ENCODE data around the gene GAS2L3. TPM values are rescaled to one million over a fixed set of nuclear protein-coding genes. Genes with fewer than 3 reads are reported as not detected.
A peak's percentile ranks its signal among the peaks of the same experiment; 100 is the strongest.

The GAS2L3 gene
- total RNA-seq, 2 donors from 2014 or later: 23.5 to 56.0 TPM

DNA sequence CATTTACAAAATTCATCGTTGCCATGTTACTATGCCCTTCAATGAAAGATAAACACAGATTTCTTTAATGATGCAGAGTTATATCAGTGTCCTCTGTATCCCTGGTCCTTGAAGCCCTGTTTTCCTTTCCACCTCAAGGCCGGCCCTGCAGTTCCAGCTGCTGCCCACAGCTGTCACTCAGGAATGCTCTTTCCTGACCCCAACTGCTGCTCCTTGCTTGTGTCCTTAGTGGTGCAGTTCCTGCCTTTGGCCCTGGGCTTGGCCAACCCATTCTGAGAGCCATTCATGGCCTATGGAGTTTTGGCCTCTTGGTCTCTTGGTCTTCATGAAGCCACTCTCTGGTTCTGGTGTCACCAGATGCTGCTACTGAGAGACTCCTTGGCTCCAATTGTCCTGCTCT, 93.1 kb downstream of the GAS2L3 start:
- intact Hi-C loops (cut with DNase I): loop anchor here (10.0 kb wide), 1 partner anchor 282 kb away; no protein-coding TSS in a partner anchor
- no peak overlapping the region for H3K4me3 ChIP-seq
- H3K9ac ChIP-seq (ENCODE audit: low read depth in 2 of 2, low read length in 2 of 2): no peak overlapping the region
- H3K27ac ChIP-seq: no peak overlapping the region
- H3K4me1 ChIP-seq: no peaks in the 10 kb centered on the region
- no peaks in the 10 kb centered on the region for H3K27me3 ChIP-seq
- TF ChIP-seq, protein P1, sequence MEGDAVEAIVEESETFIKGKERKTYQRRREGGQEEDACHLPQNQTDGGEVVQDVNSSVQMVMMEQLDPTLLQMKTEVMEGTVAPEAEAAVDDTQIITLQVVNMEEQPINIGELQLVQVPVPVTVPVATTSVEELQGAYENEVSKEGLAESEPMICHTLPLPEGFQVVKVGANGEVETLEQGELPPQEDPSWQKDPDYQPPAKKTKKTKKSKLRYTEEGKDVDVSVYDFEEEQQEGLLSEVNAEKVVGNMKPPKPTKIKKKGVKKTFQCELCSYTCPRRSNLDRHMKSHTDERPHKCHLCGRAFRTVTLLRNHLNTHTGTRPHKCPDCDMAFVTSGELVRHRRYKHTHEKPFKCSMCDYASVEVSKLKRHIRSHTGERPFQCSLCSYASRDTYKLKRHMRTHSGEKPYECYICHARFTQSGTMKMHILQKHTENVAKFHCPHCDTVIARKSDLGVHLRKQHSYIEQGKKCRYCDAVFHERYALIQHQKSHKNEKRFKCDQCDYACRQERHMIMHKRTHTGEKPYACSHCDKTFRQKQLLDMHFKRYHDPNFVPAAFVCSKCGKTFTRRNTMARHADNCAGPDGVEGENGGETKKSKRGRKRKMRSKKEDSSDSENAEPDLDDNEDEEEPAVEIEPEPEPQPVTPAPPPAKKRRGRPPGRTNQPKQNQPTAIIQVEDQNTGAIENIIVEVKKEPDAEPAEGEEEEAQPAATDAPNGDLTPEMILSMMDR (IDR thresholded peaks at IDR 0.05): no peak
- no peaks in the 10 kb centered on the region for H3K36me3 ChIP-seq
- no peaks in the 10 kb centered on the region for H3K9me3 ChIP-seq
- DNase-seq: no peak

- peak; percentile 82 for DNase-seq
- H3K4me1 ChIP-seq: no peaks in the 10 kb centered on the region
- intact Hi-C loops (cut with DNase I): loop anchor here (10.0 kb wide), 1 partner anchor 284 kb away; no protein-coding TSS in a partner anchor
- no peak overlapping the region for H3K27ac ChIP-seq
- no peaks in the 10 kb centered on the region for H3K27me3 ChIP-seq
- TF ChIP-seq, protein P1 (IDR thresholded peaks at IDR 0.05): peak; percentile 69
- H3K9me3 ChIP-seq: no peaks in the 10 kb centered on the region
- H3K36me3 ChIP-seq: no peaks in the 10 kb centered on the region
- no peak overlapping the region for H3K9ac ChIP-seq (ENCODE audit: low read depth in 2 of 2, low read length in 2 of 2)
- no peak overlapping the region for H3K4me3 ChIP-seq
These were observed 95.6 kb downstream of the GAS2L3 start for GRCh38 chr12:100668945-100669536.

DNA sequence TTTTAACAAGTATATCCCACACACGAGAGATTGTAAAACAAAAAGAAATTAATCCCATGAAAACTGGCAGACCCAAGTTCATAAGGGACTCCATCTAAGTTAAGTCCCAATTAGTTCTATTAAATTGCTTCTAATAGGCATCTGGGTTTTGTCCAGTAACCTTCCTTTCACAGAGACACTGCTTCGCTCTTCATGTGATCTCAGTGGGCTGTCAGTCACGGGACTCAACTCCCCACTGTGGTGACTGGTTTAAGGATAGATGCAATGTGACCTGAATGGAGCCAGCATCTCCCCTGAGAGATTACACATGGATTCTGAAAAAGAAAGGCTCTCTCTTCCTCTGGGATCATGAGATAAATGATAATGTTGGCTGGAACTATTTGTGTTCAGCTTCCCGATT, 96.4 kb downstream of the GAS2L3 start:
- intact Hi-C loops (cut with DNase I): loop anchor here (5.0 to 10.0 kb wide), 2 partner anchors 67 to 285 kb away; no protein-coding TSS in a partner anchor
- Histone ChIP-seq H3K36me3 (no peaks in the 10 kb centered on the region), H3K9ac (ENCODE audit: low read depth in 2 of 2, low read length in 2 of 2) (no peak overlapping the region), H3K27ac (no peak overlapping the region), H3K27me3 (no peaks in the 10 kb centered on the region), H3K9me3 (no peaks in the 10 kb centered on the region), H3K4me1 (no peaks in the 10 kb centered on the region), H3K4me3 (no peak overlapping the region)
- TF ChIP-seq, protein P1 (IDR thresholded peaks at IDR 0.05): no peak
- no peak for DNase-seq

- H3K27ac ChIP-seq: no peak overlapping the region
- H3K36me3 ChIP-seq: no peaks in the 10 kb centered on the region
- no peaks in the 10 kb centered on the region for H3K27me3 ChIP-seq
- DNase-seq: no peak
- H3K4me1 ChIP-seq: no peaks in the 10 kb centered on the region
- intact Hi-C loops (cut with DNase I): loop anchor here (5.0 kb wide), 1 partner anchor 66 kb away; no protein-coding TSS in a partner anchor
- no peaks in the 10 kb centered on the region for H3K9me3 ChIP-seq
- H3K9ac ChIP-seq (ENCODE audit: low read depth in 2 of 2, low read length in 2 of 2): no peak overlapping the region
- TF ChIP-seq, protein P1 (IDR thresholded peaks at IDR 0.05): no peak
- H3K4me3 ChIP-seq: no peak overlapping the region
These were observed 98.1 kb downstream of the GAS2L3 start for GRCh38 chr12:100671396-100672074.

DNA sequence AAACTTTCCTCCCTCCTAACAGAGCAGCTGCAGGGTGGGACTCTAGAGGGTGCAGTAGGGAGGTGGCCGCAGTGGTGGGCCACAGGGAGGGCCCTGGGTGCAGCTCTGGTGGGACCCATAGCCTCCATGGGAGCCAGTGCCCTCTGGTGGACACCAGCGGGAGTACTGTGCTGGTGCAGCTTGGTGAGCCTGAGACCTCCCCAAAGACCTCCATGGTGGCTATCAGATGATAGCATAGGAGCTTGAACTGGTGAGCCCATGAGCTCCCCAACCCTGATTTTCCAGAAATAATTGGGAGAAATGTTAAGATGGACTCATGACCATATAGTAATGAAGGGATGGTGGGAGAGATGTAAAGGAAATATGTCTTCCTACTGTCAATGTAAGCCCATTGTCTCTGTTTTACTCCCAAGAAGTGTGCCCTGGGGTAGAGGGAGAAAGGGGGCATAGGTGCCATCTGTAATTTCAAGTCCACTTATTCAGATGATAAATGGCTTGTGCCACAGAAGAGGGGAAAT, 98.7 kb downstream of the GAS2L3 start:
- Histone ChIP-seq H3K36me3 (no peaks in the 10 kb centered on the region), H3K4me1 (no peaks in the 10 kb centered on the region), H3K9ac (ENCODE audit: low read depth in 2 of 2, low read length in 2 of 2) (no peak overlapping the region), H3K9me3 (no peaks in the 10 kb centered on the region), H3K27me3 (no peaks in the 10 kb centered on the region), H3K27ac (no peak overlapping the region), H3K4me3 (no peak overlapping the region)
- intact Hi-C loops (cut with DNase I): loop anchor here (5.0 kb wide), 1 partner anchor 65 kb away; no protein-coding TSS in a partner anchor
- TF ChIP-seq, protein P1 (IDR thresholded peaks at IDR 0.05): peak; percentile 44
- peak; percentile 31 for DNase-seq

Data from colonic mucosa (tissue), 4 donors.